ENCODE measurements around the gene NFYA. TPM values are rescaled to one million over a fixed set of nuclear protein-coding genes. Genes with fewer than 3 reads are reported as not detected.
A peak's percentile ranks its signal among the peaks of the same experiment; 100 is the strongest.

Gene NFYA
- total and polyA plus RNA-seq, 7 donors, result 7.4 to 12.8 (median 10.2) TPM

GRCh38 chr6:41071923-41072835 lies 595 bp upstream of the NFYA start, which contains the start of gene OARD1:
TSS of gene OARD1 (minus strand) at chr6:41072356. CDS start at chr6:41071634, 722 bp downstream.
- intact Hi-C loops (cut with DNase I), result loop anchor here (10.0 kb wide), 2 partner anchors 713 to 1957 kb away; partner anchors contain the start of genes PRICKLE4, SAYSD1 and TOMM6
- Histone ChIP-seq H3K36me3 (peaks cover 0 to 23% (median 3%) of the 10 kb centered on the region in 4 donors), H3K4me3 (peak within 1 kb of the TSS; percentile 78 to 96 (median 90)), H3K9me3 (no peaks in the 10 kb centered on the region), H3K27ac (peak within 1 kb of the TSS; percentile 96 to 100 (median 99)), H3K27me3 (no peaks in the 10 kb centered on the region), H3K4me1 (peaks cover 0 to 32% (median 27%) of the 10 kb centered on the region in 4 donors)
- 0% methylated on average over 63 of the region's 63 CpGs for WGBS, 2 donors
- DNase-seq, result peak; percentile 100
- TF ChIP-seq POLR2A (IDR thresholded peaks at IDR 0.05) (peak; percentile 67 to 73), EP300 (IDR thresholded peaks at IDR 0.05) (peak in 1 of 4 donors; percentile 68), POLR2AphosphoS5 (IDR thresholded peaks at IDR 0.05) (peak; percentile 78 to 87 (median 83)), CTCF (IDR thresholded peaks at IDR 0.05) (peak in 1 of 4 experiments; percentile 23)

- Histone ChIP-seq H3K27ac (peak overlapping the region; percentile 96 to 100 (median 99)), H3K36me3 (peaks cover 0 to 12% (median 2%) of the 10 kb centered on the region in 4 donors), H3K4me3 (peak overlapping the region; percentile 78 to 96 (median 90)), H3K9me3 (no peaks in the 10 kb centered on the region), H3K27me3 (no peaks in the 10 kb centered on the region), H3K4me1 (peaks cover 0 to 32% (median 27%) of the 10 kb centered on the region in 4 donors)
- WGBS, 2 donors, result 0 to 1% methylated on average over 74 of the region's 74 CpGs
- no peak for TF ChIP-seq EP300 (IDR thresholded peaks at IDR 0.05)
- peak; percentile 42 to 70 for TF ChIP-seq POLR2A (IDR thresholded peaks at IDR 0.05)
- peak; percentile 74 to 92 (median 84) for TF ChIP-seq POLR2AphosphoS5 (IDR thresholded peaks at IDR 0.05)
- peak in 2 of 4 experiments; percentile 7 to 39 for TF ChIP-seq CTCF (IDR thresholded peaks at IDR 0.05)
- intact Hi-C loops (cut with DNase I), result loop anchor here (10.0 kb wide), 2 partner anchors 711 to 1959 kb away; partner anchors contain the start of genes PRICKLE4, SAYSD1 and TOMM6
- DNase-seq, result peak; percentile 92
Observed at GRCh38 chr6:41073203-41073967, 611 bp downstream of the NFYA start.

- peaks cover 0 to 8% (median 0%) of the 10 kb centered on the region in 4 donors for H3K36me3 ChIP-seq
- intact Hi-C loops (cut with DNase I), result loop anchor here (10.0 kb wide), 2 partner anchors 711 to 1959 kb away; partner anchors contain the start of genes PRICKLE4, SAYSD1 and TOMM6
- 2 to 7% methylated on average over 11 of the region's 11 CpGs for WGBS, 2 donors
Observed at GRCh38 chr6:41073968-41074691, 1.4 kb downstream of the NFYA start.

More at GRCh38 chr6:41073968-41074691, 1.4 kb downstream of the NFYA start:
- Histone ChIP-seq H3K9me3 (no peaks in the 10 kb centered on the region), H3K4me3 (peak overlapping the region; percentile 78 to 96 (median 90)), H3K27ac (peak overlapping the region; percentile 96 to 100 (median 99)), H3K27me3 (no peaks in the 10 kb centered on the region), H3K4me1 (peaks cover 0 to 32% (median 27%) of the 10 kb centered on the region in 4 donors)
- DNase-seq, result no peak
- TF ChIP-seq POLR2A (IDR thresholded peaks at IDR 0.05) (no peak), CTCF (IDR thresholded peaks at IDR 0.05) (no peak), POLR2AphosphoS5 (IDR thresholded peaks at IDR 0.05) (no peak), EP300 (IDR thresholded peaks at IDR 0.05) (no peak)
